Pancreas (tissue), 10 donors: ENCODE results near the gene KLHL17. TPM values are rescaled to one million over a fixed set of nuclear protein-coding genes. Genes with fewer than 3 reads are reported as not detected.
A peak's percentile ranks its signal among the peaks of the same experiment; 100 is the strongest.

Source experiments
- ATAC-seq, 4 donors: fragments of 200-7000 bp; cut with Tn5 transposase; one replicate each; pipeline versions ENCODE4 v1.8.0 to v1.9.1; 2020; ENCODE audit warnings: mild to moderate bottlenecking in 4 of 4, moderate library complexity in 4 of 4
- DNase-seq, 6 donors: peaks; one replicate each; pipeline ENCODE4 v3.0.0-alpha.2; 2020
- FAIRE-seq: peaks from 2 replicates; lab custom pipeline; 2012; peaks lifted over from hg19 to GRCh38; lab: Jason Lieb, UNC
- H3K27ac ChIP-seq, 4 donors: fragments of 200-600 bp; sonication (generic); 1 replicate in 3 of 4; 2 replicates in 1 of 4; pipeline versions ENCODE4 v1.5.0 to v1.8.0; 2020
- H3K27me3 ChIP-seq, 4 donors: fragments of 200-600 bp; one replicate each; pipeline ENCODE4 v1.8.0; 2021
- H3K36me3 ChIP-seq, 3 donors: fragments of 200-600 bp; sonication (generic) in 1 of 3; one replicate each; pipeline versions ENCODE4 v1.5.0 to v1.8.0; 2020 to 2021
- H3K4me1 ChIP-seq, 3 donors: fragments of 200-600 bp; one replicate each; pipeline ENCODE4 v1.8.0; 2021
- H3K4me3 ChIP-seq, 4 donors: fragments of 200-600 bp; sonication (generic) in 2 of 4; one replicate each; pipeline versions ENCODE4 v1.5.0 to v1.8.0; 2020 to 2021
- H3K9me3 ChIP-seq, 4 donors: fragments of 200-600 bp; one replicate each; pipeline ENCODE4 v1.8.0; 2021
- WGBS, 2 donors: extraction: QIAGEN DNeasy Blood & Tissue Kit; methylation state at CpG; one replicate each; pipeline ENCODE4 v1.1.7; 2013; 5-methylcytosine and 5-hydroxymethylcytosine counted together
- intact Hi-C, 3 donors: fragments of 100-400 bp; cut with DNase I; formaldehyde crosslinking; loops; one replicate each; pipeline versions ENCODE4 v1.11.1 to v1.14.2; 2022
- polyA plus RNA-seq, 2 donors: library from polyadenylated mRNA; stranded (reverse); fragments of 200-250 nt; gene quantifications; one replicate each; pipeline ENCODE4 v1.2.3, GENCODE V29; 2013
- total RNA-seq, 6 donors: library from RNA; stranded (reverse); fragmentation: NEBNext Ultra II Directional in 4 of 6; extraction: Animal tissue kit (Norgen Biotek cat#: 25700) in 4 of 6; gene quantifications; one replicate each; pipeline versions ENCODE4 v1.2.1 to v1.2.4, GENCODE V29; 2021 to 2023
- TF ChIP-seq, protein P1 (sequence below), 4 donors: fragments of 200-600 bp; sonication (generic) in 3 of 4; IDR thresholded peaks; one replicate each; pipeline versions ENCODE4 v1.5.0 to v1.8.0; 2021; ENCODE audit warnings: antibody characterized with exemption in 4 of 4
- donor health status: healthy with polysubstance abuse.
- donor health status: DM: no; HTN: no; CAD: no; lungs with moderate emphysema.
- donor health status: DM: no; HTN: no; CAD: no.
- donor health status: control.
- donor health status: control.
- donor health status: Bipolar disorder and iron deficiency.
- donor health status: DM: yes; HTN: yes; CAD: no.
- donor health status: DM: no; HTN: no; CAD: no.
- donor health status: DM: no; HTN: no; CAD: no.
- donor health status: DM: yes; HTN: yes; CAD: no.

The KLHL17 gene
- total and polyA plus RNA-seq, 8 donors = 3.1 to 24.1 (median 6.2) TPM

DNA sequence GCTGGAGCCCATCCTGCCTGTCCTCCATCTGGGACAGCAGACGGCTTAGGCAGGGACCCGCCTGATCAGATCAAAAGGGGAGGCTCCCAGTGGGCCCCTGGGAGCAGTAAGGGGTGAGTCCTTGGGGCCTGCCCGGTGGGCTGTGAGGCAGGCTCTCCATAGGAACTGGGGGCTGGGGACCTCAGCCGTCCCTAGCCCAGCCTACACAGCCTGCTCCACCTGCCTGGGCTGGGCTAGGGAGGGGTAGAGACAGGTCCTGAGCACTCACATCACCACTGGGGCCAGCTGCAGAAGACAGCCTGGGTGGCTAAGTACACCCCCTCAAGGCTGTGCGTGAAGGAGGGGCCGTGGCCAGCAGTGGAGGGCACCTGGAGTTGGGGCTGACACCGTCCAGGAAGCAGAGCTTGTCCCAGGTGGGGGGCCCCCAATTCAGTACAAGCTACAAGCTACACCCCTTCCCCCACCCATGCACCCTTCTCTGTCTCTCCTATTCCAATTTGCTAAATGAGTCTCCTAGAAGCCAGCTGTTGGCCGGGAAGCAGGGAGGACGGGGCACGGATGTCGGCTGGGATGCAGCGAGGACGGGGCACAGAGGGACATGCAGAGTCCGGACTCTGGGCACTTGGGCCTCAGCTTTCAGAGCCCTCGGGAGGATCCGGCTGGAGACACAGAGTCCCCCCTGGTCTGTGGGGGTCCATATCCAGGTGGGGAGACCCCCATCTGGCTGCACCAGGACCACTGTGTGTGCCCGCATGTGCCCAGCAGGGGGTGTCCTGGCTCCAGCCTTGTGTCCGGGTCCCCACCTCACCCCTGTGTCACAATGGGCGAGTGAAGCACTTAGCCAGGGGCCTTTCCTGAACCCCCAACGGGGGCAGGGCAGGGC, 54.7 kb downstream of the KLHL17 start:
- Histone ChIP-seq H3K27ac (no peak overlapping the region), H3K36me3 (no peaks in the 10 kb centered on the region), H3K4me1 (peaks cover 0 to 5% (median 3%) of the 10 kb centered on the region in 3 donors), H3K27me3 (no peaks in the 10 kb centered on the region), H3K9me3 (no peaks in the 10 kb centered on the region), H3K4me3 (no peak overlapping the region)
- FAIRE-seq (no peak), DNase-seq (peak in 4 of 6 donors; percentile 13 to 71 (median 48)), ATAC-seq (no peak)
- TF ChIP-seq, protein P1, sequence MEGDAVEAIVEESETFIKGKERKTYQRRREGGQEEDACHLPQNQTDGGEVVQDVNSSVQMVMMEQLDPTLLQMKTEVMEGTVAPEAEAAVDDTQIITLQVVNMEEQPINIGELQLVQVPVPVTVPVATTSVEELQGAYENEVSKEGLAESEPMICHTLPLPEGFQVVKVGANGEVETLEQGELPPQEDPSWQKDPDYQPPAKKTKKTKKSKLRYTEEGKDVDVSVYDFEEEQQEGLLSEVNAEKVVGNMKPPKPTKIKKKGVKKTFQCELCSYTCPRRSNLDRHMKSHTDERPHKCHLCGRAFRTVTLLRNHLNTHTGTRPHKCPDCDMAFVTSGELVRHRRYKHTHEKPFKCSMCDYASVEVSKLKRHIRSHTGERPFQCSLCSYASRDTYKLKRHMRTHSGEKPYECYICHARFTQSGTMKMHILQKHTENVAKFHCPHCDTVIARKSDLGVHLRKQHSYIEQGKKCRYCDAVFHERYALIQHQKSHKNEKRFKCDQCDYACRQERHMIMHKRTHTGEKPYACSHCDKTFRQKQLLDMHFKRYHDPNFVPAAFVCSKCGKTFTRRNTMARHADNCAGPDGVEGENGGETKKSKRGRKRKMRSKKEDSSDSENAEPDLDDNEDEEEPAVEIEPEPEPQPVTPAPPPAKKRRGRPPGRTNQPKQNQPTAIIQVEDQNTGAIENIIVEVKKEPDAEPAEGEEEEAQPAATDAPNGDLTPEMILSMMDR (IDR thresholded peaks at IDR 0.05) = no peak
- 75 to 81% methylated on average over 20 of the region's 20 CpGs for WGBS, 2 donors
- intact Hi-C loops = no loop called here

Other genes with a start within 250 kb of the KLHL17 start
- 1 to 10 TPM in 5 of 6 donors, under 1 TPM in 1; 0.19 to 8.2 (median 2.0) TPM for gene SAMD11, start 36.7 kb upstream of the KLHL17 start, total RNA-seq
- gene SAMD11, start 36.7 kb upstream of the KLHL17 start, polyA plus RNA-seq = 10 to 100 TPM in 1 of 2 donors, 1 to 10 TPM in 1; 7.6 to 23.7 TPM
- gene NOC2L, start 1.3 kb upstream of the KLHL17 start, total RNA-seq = 10 to 100 TPM; 23.3 to 43.9 (median 30.7) TPM
- 10 to 100 TPM; 79.3 to 86.5 TPM for gene NOC2L, start 1.3 kb upstream of the KLHL17 start, polyA plus RNA-seq
- gene PLEKHN1, start 5.9 kb downstream of the KLHL17 start, total RNA-seq = 1 to 10 TPM in 2 of 6 donors, under 1 TPM in 4; 0.16 to 1.5 (median 0.40) TPM
- gene PLEKHN1, start 5.9 kb downstream of the KLHL17 start, polyA plus RNA-seq = 1 to 10 TPM in 1 of 2 donors, under 1 TPM in 1; 0.52 to 2.8 TPM
- under 1 TPM in 2 of 6 donors, not detected in 4; 0.04 to 0.32 TPM for gene PERM1, start 21.5 kb downstream of the KLHL17 start, total RNA-seq
- under 1 TPM; 0.15 to 0.35 TPM for gene PERM1, start 21.5 kb downstream of the KLHL17 start, polyA plus RNA-seq
- gene HES4, start 39.5 kb downstream of the KLHL17 start, total RNA-seq = 10 to 100 TPM; 13.2 to 29.4 (median 21.3) TPM
- 10 to 100 TPM; 31.9 to 46.4 TPM for gene HES4, start 39.5 kb downstream of the KLHL17 start, polyA plus RNA-seq
- 10 to 100 TPM in 2 of 6 donors, 1 to 10 TPM in 4; 4.3 to 19.4 (median 6.6) TPM for gene ISG15, start 52.9 kb downstream of the KLHL17 start, total RNA-seq
- gene ISG15, start 52.9 kb downstream of the KLHL17 start, polyA plus RNA-seq = 10 to 100 TPM; 25.9 to 45.0 TPM
- 100 to 1,000 TPM in 1 of 6 donors, 10 to 100 TPM in 5; 40.5 to 107 (median 64.0) TPM for gene AGRN, start 59.5 kb downstream of the KLHL17 start, total RNA-seq
- gene AGRN, start 59.5 kb downstream of the KLHL17 start, polyA plus RNA-seq = 100 to 1,000 TPM in 1 of 2 donors, 10 to 100 TPM in 1; 94.7 to 166 TPM
- under 1 TPM in 4 of 6 donors, not detected in 2; 0.12 to 0.37 (median 0.16) TPM for gene RNF223, start 113.7 kb downstream of the KLHL17 start, total RNA-seq
- under 1 TPM; 0.05 to 0.34 TPM for gene RNF223, start 113.7 kb downstream of the KLHL17 start, polyA plus RNA-seq
- 1 to 10 TPM; 3.0 to 6.7 (median 4.0) TPM for gene C1orf159, start 155.5 kb downstream of the KLHL17 start, total RNA-seq
- 10 to 100 TPM; 20.9 to 30.7 TPM for gene C1orf159, start 155.5 kb downstream of the KLHL17 start, polyA plus RNA-seq
- gene TTLL10, start 213.3 kb downstream of the KLHL17 start, total RNA-seq = under 1 TPM in 5 of 6 donors, not detected in 1; 0.20 to 0.51 (median 0.38) TPM
- gene TTLL10, start 213.3 kb downstream of the KLHL17 start, polyA plus RNA-seq = 1 to 10 TPM; 1.0 to 1.6 TPM
- under 1 TPM in 3 of 6 donors, not detected in 3; 0.32 to 0.34 (median 0.34) TPM for gene TNFRSF18, start 246.0 kb downstream of the KLHL17 start, total RNA-seq
- 1 to 10 TPM; 1.1 to 1.2 TPM for gene TNFRSF18, start 246.0 kb downstream of the KLHL17 start, polyA plus RNA-seq